ENCODE results near the gene WWC2. TPM values are rescaled to one million over a fixed set of nuclear protein-coding genes. Genes with fewer than 3 reads are reported as not detected.

Gene WWC2
- total and polyA plus RNA-seq, 7 donors = 2.9 to 15.5 (median 7.8) TPM

DNA sequence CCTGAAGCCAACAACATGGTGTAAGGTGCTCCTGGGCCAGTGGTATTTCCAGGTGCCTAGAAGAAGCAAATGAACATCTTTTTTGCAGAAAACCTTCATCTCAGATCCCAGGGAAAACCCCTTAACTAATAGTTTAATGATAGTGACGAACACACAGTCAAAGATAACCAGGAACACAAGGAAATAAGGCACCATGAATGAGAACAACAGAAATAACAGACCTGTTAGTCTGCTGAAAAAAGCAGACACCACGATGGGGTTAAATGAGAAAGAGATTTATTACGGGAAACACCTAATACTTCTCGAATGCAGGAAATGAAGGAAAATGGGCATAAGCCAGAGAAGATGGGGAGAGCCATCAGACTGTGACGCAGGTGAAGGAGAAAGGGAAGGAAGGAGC, 30.6 kb upstream of the WWC2 start:
- intact Hi-C loops (cut with DNase I) = no loop called here
- DNase-seq (no peak), ATAC-seq (no peak)
- TF ChIP-seq, protein P1, sequence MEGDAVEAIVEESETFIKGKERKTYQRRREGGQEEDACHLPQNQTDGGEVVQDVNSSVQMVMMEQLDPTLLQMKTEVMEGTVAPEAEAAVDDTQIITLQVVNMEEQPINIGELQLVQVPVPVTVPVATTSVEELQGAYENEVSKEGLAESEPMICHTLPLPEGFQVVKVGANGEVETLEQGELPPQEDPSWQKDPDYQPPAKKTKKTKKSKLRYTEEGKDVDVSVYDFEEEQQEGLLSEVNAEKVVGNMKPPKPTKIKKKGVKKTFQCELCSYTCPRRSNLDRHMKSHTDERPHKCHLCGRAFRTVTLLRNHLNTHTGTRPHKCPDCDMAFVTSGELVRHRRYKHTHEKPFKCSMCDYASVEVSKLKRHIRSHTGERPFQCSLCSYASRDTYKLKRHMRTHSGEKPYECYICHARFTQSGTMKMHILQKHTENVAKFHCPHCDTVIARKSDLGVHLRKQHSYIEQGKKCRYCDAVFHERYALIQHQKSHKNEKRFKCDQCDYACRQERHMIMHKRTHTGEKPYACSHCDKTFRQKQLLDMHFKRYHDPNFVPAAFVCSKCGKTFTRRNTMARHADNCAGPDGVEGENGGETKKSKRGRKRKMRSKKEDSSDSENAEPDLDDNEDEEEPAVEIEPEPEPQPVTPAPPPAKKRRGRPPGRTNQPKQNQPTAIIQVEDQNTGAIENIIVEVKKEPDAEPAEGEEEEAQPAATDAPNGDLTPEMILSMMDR (IDR thresholded peaks at IDR 0.05) = no peak
- Histone ChIP-seq H3K27ac (no peak overlapping the region), H3K9me3 (peaks cover 8% of the 10 kb centered on the region), H3K4me1 (no peaks in the 10 kb centered on the region), H3K4me3 (no peak overlapping the region), H3K36me3 (ENCODE audit: insufficient read depth in 1 of 2, low read depth in 1 of 2) (no peaks in the 10 kb centered on the region), H3K27me3 (ENCODE audit: insufficient read depth in 3 of 3, low read length in 2 of 3) (no peaks in the 10 kb centered on the region)
- WGBS, 3 donors = 74 to 86% (median 83%) methylated on average over 5 of the region's 5 CpGs

DNA sequence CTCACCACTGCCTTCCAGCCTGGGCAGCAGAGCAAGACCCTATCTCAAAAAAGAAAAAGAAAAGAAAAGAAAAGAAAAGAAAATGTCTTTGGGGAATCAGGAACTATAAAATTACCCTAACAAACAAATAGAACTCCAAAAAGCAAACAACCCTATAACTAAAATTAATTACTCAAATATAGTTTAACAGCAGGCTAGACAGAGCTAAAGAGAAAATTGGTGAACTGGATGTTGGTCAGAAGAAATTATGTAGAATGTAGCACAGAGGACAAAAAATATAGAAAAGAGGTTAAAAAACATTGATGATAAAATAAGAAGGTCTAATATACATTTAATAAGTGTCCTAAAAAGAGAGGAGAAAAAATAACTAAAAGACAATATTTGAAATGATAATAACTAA, 27.8 kb upstream of the WWC2 start:
- no peaks in the 10 kb centered on the region for H3K4me1 ChIP-seq
- no peaks in the 10 kb centered on the region for H3K36me3 ChIP-seq (ENCODE audit: insufficient read depth in 1 of 2, low read depth in 1 of 2)
- no peak for DNase-seq
- no peaks in the 10 kb centered on the region for H3K27me3 ChIP-seq (ENCODE audit: insufficient read depth in 3 of 3, low read length in 2 of 3)
- H3K27ac ChIP-seq = no peak overlapping the region
- peaks cover 8% of the 10 kb centered on the region for H3K9me3 ChIP-seq
- intact Hi-C loops (cut with DNase I) = loop anchor here (5.0 to 10.0 kb wide), 2 partner anchors 134 to 136 kb away; no protein-coding TSS in a partner anchor
- TF ChIP-seq, protein P1 (IDR thresholded peaks at IDR 0.05) = no peak
- H3K4me3 ChIP-seq = no peak overlapping the region
- no peak for ATAC-seq

DNA sequence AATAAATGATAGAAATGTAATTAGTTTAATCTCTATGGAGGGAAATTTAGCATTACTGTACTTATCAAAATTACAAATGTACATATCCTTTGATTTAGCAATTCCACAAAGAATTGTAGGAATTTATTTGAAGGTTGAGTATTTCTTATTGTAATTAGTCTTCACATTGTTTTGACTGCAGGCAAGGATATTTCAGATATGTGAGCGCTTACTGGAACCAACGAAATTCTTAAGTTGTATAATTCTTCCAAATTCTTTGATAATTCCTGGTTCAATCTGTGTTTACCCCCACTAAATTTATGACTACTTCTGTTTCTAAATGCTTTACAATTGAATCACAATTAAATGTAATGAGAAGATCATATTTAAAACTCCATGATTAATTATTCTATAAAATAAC, 26.9 kb upstream of the WWC2 start:
- H3K27me3 ChIP-seq (ENCODE audit: insufficient read depth in 3 of 3, low read length in 2 of 3) = no peaks in the 10 kb centered on the region
- TF ChIP-seq, protein P1 (IDR thresholded peaks at IDR 0.05) = no peak
- H3K4me3 ChIP-seq = no peak overlapping the region
- H3K9me3 ChIP-seq = peaks cover 8% of the 10 kb centered on the region
- ATAC-seq = no peak
- H3K27ac ChIP-seq = no peak overlapping the region
- WGBS, 3 donors = 95 to 96% (median 96%) methylated on average over 2 of the region's 2 CpGs
- no peak for DNase-seq
- intact Hi-C loops (cut with DNase I) = loop anchor here (2.0 to 10.0 kb wide), 3 partner anchors 135 to 185 kb away; no protein-coding TSS in a partner anchor
- H3K36me3 ChIP-seq (ENCODE audit: insufficient read depth in 1 of 2, low read depth in 1 of 2) = no peaks in the 10 kb centered on the region
- H3K4me1 ChIP-seq = no peaks in the 10 kb centered on the region

DNA sequence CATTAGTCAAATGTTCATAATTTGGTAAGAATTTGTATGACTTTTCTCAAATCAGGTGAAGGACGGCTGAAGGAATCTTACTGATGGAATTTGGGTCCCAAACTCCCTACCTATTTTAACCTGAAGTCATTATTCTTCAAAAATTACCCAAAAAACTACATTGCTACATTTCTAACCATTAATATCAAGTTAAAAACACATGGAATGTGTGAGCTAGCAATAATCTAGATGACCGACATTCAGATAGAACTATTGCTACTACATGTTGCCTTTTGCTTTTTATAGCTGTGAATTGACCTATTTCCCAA, 25.3 kb upstream of the WWC2 start:
- 40 to 42% (median 41%) methylated on average over 2 of the region's 2 CpGs for WGBS, 3 donors
- no peak overlapping the region for H3K27ac ChIP-seq
- no peaks in the 10 kb centered on the region for H3K9me3 ChIP-seq
- ATAC-seq = no peak
- no peaks in the 10 kb centered on the region for H3K27me3 ChIP-seq (ENCODE audit: insufficient read depth in 3 of 3, low read length in 2 of 3)
- intact Hi-C loops (cut with DNase I) = loop anchor here (2.0 to 10.0 kb wide), 3 partner anchors 136 to 183 kb away; no protein-coding TSS in a partner anchor
- DNase-seq = no peak
- H3K4me3 ChIP-seq = no peak overlapping the region
- H3K36me3 ChIP-seq (ENCODE audit: insufficient read depth in 1 of 2, low read depth in 1 of 2) = no peaks in the 10 kb centered on the region
- H3K4me1 ChIP-seq = no peaks in the 10 kb centered on the region
- TF ChIP-seq, protein P1 (IDR thresholded peaks at IDR 0.05) = no peak

DNA sequence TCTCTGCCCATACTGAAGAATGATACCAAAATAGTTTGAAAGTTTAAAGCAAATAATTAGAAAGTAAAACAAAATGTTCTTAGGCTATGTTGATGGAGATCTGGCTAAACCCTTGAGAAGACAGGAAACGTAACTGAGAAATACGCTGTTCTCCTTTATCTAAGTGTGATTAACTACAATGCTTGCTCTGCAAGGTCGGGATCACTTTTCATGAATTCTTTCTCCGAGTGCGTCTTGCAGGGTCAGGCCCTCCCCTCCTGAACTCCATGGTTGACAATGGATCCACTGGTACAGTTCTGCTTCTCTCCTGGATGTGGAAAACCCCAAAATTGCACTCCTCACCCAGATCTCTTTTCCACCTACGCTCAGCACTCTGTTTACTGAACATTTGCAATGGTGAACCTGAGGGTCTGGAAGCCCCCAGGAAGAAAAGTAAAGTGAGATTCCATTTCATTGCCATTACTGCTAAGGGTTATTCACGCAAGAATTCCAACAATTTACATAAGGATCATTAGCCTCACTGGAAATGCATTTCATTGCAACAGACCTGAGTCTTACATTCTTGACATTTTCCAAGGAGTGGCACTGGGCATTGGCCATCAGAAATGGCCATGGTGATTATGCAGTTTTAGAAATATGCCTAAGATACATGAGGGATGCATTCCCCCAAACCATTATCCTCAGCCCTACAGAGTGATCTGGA, 24.6 kb upstream of the WWC2 start:
- H3K9me3 ChIP-seq = no peaks in the 10 kb centered on the region
- no peak for DNase-seq
- no peaks in the 10 kb centered on the region for H3K36me3 ChIP-seq (ENCODE audit: insufficient read depth in 1 of 2, low read depth in 1 of 2)
- TF ChIP-seq, protein P1 (IDR thresholded peaks at IDR 0.05) = no peak
- no peaks in the 10 kb centered on the region for H3K27me3 ChIP-seq (ENCODE audit: insufficient read depth in 3 of 3, low read length in 2 of 3)
- no peaks in the 10 kb centered on the region for H3K4me1 ChIP-seq
- H3K27ac ChIP-seq = no peak overlapping the region
- no peak overlapping the region for H3K4me3 ChIP-seq
- intact Hi-C loops (cut with DNase I) = loop anchor here (2.0 to 10.0 kb wide), 3 partner anchors 137 to 182 kb away; no protein-coding TSS in a partner anchor
- WGBS, 3 donors = 87 to 89% (median 88%) methylated on average over 7 of the region's 7 CpGs
- no peak for ATAC-seq

Measured in psoas muscle (tissue), 8 donors.